GM06990 (cell line): ENCODE data around the gene TRMT61A.
"Not testable (repeated sequence)": the region's sequence is repeated elsewhere in the genome, so short reads cannot be mapped to it uniquely, and the experiment has no call there.

Source experiments
- DNase-seq: peaks from one replicate; pipeline ENCODE4 v3.0.0-alpha.2; 2011; ENCODE audit not compliant: insufficient read length; ENCODE audit errors: extremely low read depth
- H3K27me3 ChIP-seq: replicated peaks from 2 replicates; pipeline ENCODE4 v1.6.0; 2011; ENCODE audit warnings: low read length; ENCODE audit not compliant: control insufficient read depth, insufficient read depth
- H3K36me3 ChIP-seq: 2 replicates; pipeline ENCODE4 v1.5.1; 2011; ENCODE audit warnings: low read length; ENCODE audit not compliant: control insufficient read depth, insufficient read depth
- H3K4me3 ChIP-seq: replicated peaks from 2 replicates; pipeline ENCODE4 v1.5.1; 2011; ENCODE audit warnings: low read depth, mild to moderate bottlenecking, control low read depth, low read length
- CTCF ChIP-seq: IDR thresholded peaks from 2 replicates; pipeline ENCODE4 v1.5.1; 2011; ENCODE audit warnings: low read length, control low read depth, mild to moderate bottlenecking, inconsistent platforms; ENCODE audit not compliant: insufficient read depth, poor library complexity, severe bottlenecking

Gene TRMT61A

GRCh38 chr14:103509864-103510723 is 18.9 kb upstream of the TRMT61A start:
- no peak for DNase-seq
- H3K27me3 ChIP-seq, result no peaks in the 10 kb centered on the region
- H3K4me3 ChIP-seq, result no peak overlapping the region
- peaks cover 18% of the 10 kb centered on the region for H3K36me3 ChIP-seq
- TF ChIP-seq CTCF, result no peak

GRCh38 chr14:103510724-103511693 is 18.0 kb upstream of the TRMT61A start:
- no peaks in the 10 kb centered on the region for H3K27me3 ChIP-seq
- no peak overlapping the region for H3K4me3 ChIP-seq
- peaks cover 13% of the 10 kb centered on the region for H3K36me3 ChIP-seq
- no peak for DNase-seq
- no peak for TF ChIP-seq CTCF

GRCh38 chr14:103512180-103512579 is 16.8 kb upstream of the TRMT61A start:
- H3K4me3 ChIP-seq, DNase-seq, H3K27me3 ChIP-seq: not testable (repeated sequence)
- H3K36me3 ChIP-seq, result peaks cover 11% of the 10 kb centered on the region

- Histone ChIP-seq H3K4me3 (no peak overlapping the region), H3K27me3 (no peaks in the 10 kb centered on the region), H3K36me3 (peaks cover 8% of the 10 kb centered on the region)
- no peak for TF ChIP-seq CTCF
- DNase-seq, result no peak
Observed at GRCh38 chr14:103512701-103513611, 16.0 kb upstream of the TRMT61A start.

- TF ChIP-seq CTCF, result no peak
- Histone ChIP-seq H3K36me3 (peaks cover 8% of the 10 kb centered on the region), H3K4me3 (no peak overlapping the region), H3K27me3 (no peaks in the 10 kb centered on the region)
- no peak for DNase-seq
Observed at GRCh38 chr14:103514596-103515421, 14.2 kb upstream of the TRMT61A start.
